ENCODE measurements around the gene CRYAA.
"Not testable (repeated sequence)": the region's sequence is repeated elsewhere in the genome, so short reads cannot be mapped to it uniquely, and the experiment has no call there.

DNA sequence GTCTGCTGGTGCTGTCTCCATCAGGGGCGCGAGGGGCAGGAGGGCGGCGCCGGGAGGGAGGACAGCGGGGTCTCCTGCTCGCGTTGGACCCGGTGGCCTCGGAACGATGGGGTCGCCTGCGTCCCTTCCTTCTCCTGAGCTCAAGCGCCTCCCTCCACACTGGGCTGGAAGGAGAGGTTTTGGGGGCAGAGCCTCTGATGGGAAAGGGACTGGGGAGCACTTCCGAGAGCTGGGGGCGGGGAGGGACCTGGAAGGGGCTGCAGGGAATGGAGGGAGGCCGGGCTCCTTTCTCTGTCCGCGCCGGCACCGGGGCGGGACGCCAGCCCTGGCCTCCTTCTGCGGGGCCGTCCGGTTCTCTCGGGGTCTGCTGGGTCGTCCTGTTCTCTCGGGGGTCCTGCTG lies 4.0 kb downstream of the CRYAA start:
- TF ChIP-seq, protein P1, sequence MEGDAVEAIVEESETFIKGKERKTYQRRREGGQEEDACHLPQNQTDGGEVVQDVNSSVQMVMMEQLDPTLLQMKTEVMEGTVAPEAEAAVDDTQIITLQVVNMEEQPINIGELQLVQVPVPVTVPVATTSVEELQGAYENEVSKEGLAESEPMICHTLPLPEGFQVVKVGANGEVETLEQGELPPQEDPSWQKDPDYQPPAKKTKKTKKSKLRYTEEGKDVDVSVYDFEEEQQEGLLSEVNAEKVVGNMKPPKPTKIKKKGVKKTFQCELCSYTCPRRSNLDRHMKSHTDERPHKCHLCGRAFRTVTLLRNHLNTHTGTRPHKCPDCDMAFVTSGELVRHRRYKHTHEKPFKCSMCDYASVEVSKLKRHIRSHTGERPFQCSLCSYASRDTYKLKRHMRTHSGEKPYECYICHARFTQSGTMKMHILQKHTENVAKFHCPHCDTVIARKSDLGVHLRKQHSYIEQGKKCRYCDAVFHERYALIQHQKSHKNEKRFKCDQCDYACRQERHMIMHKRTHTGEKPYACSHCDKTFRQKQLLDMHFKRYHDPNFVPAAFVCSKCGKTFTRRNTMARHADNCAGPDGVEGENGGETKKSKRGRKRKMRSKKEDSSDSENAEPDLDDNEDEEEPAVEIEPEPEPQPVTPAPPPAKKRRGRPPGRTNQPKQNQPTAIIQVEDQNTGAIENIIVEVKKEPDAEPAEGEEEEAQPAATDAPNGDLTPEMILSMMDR (conservative IDR thresholded peaks at IDR 0.05; ENCODE audit: low read length), result not testable (repeated sequence)
- not testable (repeated sequence) for TF ChIP-seq EZH2phosphoT487 (IDR thresholded peaks at IDR 0.05; ENCODE audit: borderline replicate concordance, low read depth, low read length)

Data from OCI-LY7 (cell line).